VCaP (cell line): ENCODE measurements around the gene RAB9A.
A peak's percentile ranks its signal among the peaks of the same experiment; 100 is the strongest.

Source experiments
- H3K27ac ChIP-seq: fragments of 450-650 bp; 2 replicates; pipeline ENCODE4 v1.5.1; 2017
- TF ChIP-seq, protein P1 (sequence below): fragments of 450-650 bp; conservative IDR thresholded peaks from 2 replicates; pipeline ENCODE4 v1.5.1; 2017; ENCODE audit warnings: mild to moderate bottlenecking, moderate library complexity

The RAB9A gene

DNA sequence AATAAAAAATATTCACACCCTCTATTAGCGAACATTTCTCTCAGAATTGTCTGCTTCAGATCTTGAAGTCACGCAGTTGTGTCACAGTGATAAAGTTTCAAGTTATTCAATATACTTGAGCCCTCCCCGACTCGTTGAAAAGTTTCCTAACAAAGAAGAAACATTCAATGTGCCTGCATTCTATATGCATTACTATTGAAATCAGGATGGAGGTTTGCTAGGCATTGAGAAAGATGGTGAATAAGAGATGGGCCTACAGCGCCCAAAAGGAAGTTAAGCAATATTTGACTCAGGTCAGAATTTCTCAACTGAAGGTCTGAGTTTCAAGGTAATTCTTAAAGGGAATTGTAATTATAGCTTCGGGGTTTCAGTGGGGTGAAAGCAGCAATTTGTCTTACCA lies 29.9 kb upstream of the RAB9A start:
- TF ChIP-seq, protein P1, sequence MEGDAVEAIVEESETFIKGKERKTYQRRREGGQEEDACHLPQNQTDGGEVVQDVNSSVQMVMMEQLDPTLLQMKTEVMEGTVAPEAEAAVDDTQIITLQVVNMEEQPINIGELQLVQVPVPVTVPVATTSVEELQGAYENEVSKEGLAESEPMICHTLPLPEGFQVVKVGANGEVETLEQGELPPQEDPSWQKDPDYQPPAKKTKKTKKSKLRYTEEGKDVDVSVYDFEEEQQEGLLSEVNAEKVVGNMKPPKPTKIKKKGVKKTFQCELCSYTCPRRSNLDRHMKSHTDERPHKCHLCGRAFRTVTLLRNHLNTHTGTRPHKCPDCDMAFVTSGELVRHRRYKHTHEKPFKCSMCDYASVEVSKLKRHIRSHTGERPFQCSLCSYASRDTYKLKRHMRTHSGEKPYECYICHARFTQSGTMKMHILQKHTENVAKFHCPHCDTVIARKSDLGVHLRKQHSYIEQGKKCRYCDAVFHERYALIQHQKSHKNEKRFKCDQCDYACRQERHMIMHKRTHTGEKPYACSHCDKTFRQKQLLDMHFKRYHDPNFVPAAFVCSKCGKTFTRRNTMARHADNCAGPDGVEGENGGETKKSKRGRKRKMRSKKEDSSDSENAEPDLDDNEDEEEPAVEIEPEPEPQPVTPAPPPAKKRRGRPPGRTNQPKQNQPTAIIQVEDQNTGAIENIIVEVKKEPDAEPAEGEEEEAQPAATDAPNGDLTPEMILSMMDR: no peak
- H3K27ac ChIP-seq: peak overlapping the region; percentile 13; the same call in 1 of the 2 replicates

DNA sequence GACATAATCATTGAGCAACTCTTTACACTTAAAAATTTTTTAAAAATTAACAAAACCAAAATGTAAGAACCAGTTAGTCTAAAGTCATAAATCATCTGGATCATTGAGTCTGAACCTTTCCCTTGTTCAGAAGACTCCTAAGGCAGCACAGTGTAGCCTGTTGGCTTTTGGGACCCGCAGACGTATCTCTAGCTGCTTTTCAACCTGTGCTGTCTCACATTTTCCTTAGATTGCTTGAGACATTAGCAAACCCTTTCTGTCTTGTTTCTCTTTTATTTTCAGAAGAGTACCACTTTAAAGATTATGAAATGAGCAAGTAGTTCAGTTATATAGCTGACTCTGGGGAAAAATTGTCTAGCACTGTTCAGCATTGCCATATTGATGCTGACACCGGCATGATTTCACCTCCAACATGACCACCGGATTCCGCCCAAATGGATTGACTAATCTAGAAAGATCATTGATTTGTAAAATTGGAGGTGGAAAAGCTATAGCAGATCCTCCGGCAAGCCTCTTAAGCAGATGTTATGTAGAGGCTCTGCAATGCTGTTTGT lies 27.1 kb upstream of the RAB9A start:
- no peak overlapping the region for H3K27ac ChIP-seq
- TF ChIP-seq, protein P1: no peak

DNA sequence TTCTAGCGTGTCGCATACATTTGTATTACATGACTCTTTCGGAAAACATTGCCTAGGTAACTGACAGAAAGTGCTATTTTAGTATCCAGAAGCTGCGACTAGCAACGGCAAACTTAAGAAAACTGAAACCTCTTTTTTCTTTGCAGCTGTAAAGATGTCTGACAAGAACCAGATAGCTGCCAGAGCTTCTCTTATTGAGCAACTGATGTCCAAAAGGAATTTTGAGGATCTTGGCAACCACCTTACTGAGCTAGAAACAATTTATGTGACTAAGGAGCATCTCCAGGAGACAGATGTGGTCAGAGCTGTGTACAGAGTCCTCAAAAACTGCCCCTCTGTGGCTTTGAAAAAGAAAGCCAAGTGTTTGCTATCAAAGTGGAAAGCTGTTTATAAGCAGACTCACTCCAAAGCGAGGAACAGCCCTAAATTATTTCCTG lies 26.6 kb upstream of the RAB9A start:
- H3K27ac ChIP-seq: no peak overlapping the region
- TF ChIP-seq, protein P1: no peak

DNA sequence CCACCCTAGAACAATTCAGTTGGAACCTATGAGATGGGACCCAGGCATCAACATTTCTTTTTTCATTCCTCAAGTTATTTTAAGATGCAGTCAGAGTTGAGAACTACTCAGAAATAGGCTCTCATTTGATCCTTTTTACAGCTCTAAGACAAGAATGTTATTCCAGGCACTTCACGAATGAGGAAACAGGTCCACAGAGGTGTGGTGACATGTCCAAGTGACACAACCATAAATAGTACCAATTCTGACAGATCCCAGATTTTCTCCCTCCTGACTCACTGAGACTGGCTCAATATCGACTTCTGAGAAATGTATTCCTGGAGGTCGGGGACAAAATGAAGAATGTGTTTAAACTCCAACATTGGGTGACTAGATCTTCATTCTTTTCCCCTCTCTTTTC lies 24.9 kb upstream of the RAB9A start:
- H3K27ac ChIP-seq: no peak overlapping the region
- TF ChIP-seq, protein P1: no peak

DNA sequence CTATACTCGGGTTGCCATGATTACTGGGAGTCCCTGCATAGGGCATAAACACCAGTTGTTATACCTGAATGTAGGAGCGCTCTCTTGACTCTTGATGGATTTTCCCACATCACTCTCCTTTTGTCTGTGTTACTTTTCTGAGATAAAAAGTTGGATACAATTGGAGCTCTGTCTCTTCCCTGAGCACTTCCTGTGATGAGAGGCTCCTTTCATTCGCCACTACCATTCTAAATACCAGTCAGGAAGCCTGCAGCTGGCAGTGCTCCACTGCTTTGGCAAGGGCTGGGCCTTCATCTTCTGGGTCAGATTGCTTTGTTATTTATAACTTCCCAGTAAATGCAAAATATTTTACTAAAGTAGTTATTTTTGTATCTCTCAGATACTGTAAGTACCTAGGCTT lies 22.1 kb upstream of the RAB9A start:
- TF ChIP-seq, protein P1: no peak
- peak overlapping the region; percentile 89 for H3K27ac ChIP-seq

DNA sequence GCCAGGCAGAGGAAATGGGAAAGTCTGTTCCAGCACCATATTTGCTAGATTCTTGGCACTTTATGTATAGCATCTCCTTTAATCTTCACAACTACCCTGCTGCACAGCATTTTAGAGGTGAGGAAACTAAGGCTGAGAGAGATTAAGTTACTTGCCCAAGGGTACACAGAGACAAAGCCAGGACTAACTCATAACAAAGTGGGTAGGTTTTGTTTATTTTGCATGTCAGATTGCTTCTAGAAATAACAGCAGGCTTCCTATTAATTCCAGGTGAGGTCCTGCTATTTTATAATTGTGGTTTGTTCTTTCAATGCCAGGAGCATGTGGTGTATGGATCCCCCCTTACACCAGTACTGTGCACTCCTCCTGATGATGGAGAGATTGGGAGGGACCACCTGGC lies 21.0 kb upstream of the RAB9A start:
- peak overlapping the region; percentile 89 for H3K27ac ChIP-seq
- TF ChIP-seq, protein P1: no peak

DNA sequence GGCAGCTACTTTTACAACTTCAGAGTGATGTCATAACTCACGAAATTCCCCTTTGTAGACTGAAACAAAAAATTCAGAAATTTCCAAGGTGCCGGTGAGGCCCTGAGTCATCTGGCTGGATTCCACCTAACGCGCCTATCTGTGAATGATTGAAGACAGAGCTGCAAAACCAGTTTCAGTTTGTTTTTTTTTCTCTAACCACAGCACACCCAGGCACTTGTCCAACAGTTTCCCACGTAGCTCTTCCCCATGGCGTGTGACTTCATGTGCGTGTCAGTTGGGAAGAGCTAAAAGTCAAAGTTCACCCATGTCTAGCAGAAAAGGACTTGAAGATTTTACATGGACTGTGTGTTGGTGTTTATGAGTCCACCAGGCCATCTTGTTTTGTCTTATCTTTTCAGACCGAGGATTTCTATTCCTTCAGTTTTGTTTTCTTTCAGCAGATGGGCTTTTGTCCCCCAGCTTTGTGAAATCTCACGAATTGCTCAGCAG lies 19.6 kb upstream of the RAB9A start:
- TF ChIP-seq, protein P1: no peak
- peak overlapping the region; percentile 89 for H3K27ac ChIP-seq

DNA sequence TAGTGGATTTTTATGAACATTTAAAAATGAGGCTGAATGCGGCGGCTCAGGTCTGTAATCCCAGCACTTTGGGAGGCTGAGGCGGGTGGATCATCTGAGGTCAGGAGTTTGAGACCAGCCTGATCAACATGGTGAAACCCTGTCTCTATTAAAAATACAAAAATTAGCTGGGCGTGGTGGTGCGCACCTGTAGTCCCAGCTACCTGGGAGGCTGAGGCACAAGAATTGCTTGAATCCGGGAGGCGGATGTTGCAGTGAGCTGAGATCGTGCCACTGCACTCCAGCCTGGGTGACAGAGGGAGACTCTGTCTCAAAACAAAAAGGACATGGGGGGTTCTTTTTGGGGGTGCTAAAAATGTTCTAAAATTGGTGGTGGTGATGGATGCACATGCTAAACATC lies 19.2 kb upstream of the RAB9A start:
- peak overlapping the region; percentile 89 for H3K27ac ChIP-seq
